Activated CD4-positive, alpha-beta T cell treated with anti-CD3 and anti-CD28 coated beads, Interleukin-2, amount 50 U/mL, for 4 hours (primary cell): ENCODE measurements around the gene TUBB1.
A peak's percentile ranks its signal among the peaks of the same experiment; 100 is the strongest.
"Not testable (repeated sequence)": the region's sequence is repeated elsewhere in the genome, so short reads cannot be mapped to it uniquely, and the experiment has no call there.

Experiments
- DNase-seq, 2 experiments: peaks; one replicate each; pipeline ENCODE4 v3.0.0-alpha.2; 2020

Gene TUBB1

GRCh38 chr20:59019217-59019616 lies at the start of gene TUBB1:
Gene TUBB1, plus strand, starts transcription at chr20:59019429. Its CDS starts 94 bp downstream, at chr20:59019523.
- DNase-seq: no peak

- DNase-seq: no peak
Measured at GRCh38 chr20:58969439-58969838, 49.8 kb upstream of the TUBB1 start.

- no peak for DNase-seq
Measured at GRCh38 chr20:58970146-58970545, 49.1 kb upstream of the TUBB1 start.

- DNase-seq: no peak
Measured at GRCh38 chr20:58971429-58971828, 47.8 kb upstream of the TUBB1 start.

- no peak for DNase-seq
Measured at GRCh38 chr20:58973179-58973578, 46.0 kb upstream of the TUBB1 start.

- DNase-seq: no peak
Measured at GRCh38 chr20:58973866-58974265, 45.4 kb upstream of the TUBB1 start.

- no peak for DNase-seq
Measured at GRCh38 chr20:58975353-58975752, 43.9 kb upstream of the TUBB1 start.

GRCh38 chr20:58976061-58976730 lies 43.0 kb upstream of the TUBB1 start:
- DNase-seq: no peak

GRCh38 chr20:58978351-58979190 lies 40.7 kb upstream of the TUBB1 start:
- no peak for DNase-seq

- DNase-seq: peak; percentile 81 to 82
Measured at GRCh38 chr20:58980711-58981627, 38.3 kb upstream of the TUBB1 start, which contains the start of gene NELFCD. Gene NELFCD, plus strand, starts transcription at chr20:58981256. Its CDS starts 54 bp downstream, at chr20:58981310.

- no peak for DNase-seq
Measured at GRCh38 chr20:58981628-58982364, 37.4 kb upstream of the TUBB1 start.

GRCh38 chr20:58982406-58983114 lies 36.7 kb upstream of the TUBB1 start:
- DNase-seq: no peak

- not testable (repeated sequence) for DNase-seq
Measured at GRCh38 chr20:58983115-58983468, 36.1 kb upstream of the TUBB1 start.

- no peak for DNase-seq
Measured at GRCh38 chr20:58984691-58985090, 34.5 kb upstream of the TUBB1 start.

- no peak for DNase-seq
Measured at GRCh38 chr20:58985656-58986055, 33.6 kb upstream of the TUBB1 start.

GRCh38 chr20:58986286-58986967 lies 32.8 kb upstream of the TUBB1 start:
- DNase-seq: no peak

GRCh38 chr20:58986968-58987517 lies 32.2 kb upstream of the TUBB1 start:
- no peak for DNase-seq

- no peak for DNase-seq
Measured at GRCh38 chr20:58987790-58988564, 31.3 kb upstream of the TUBB1 start.

GRCh38 chr20:58988565-58988882 lies 30.7 kb upstream of the TUBB1 start:
- no peak for DNase-seq

GRCh38 chr20:58989196-58989595 lies 30.0 kb upstream of the TUBB1 start:
- no peak for DNase-seq
